Measurements from ENCODE around the gene SLC25A34.

The SLC25A34 gene

DNA sequence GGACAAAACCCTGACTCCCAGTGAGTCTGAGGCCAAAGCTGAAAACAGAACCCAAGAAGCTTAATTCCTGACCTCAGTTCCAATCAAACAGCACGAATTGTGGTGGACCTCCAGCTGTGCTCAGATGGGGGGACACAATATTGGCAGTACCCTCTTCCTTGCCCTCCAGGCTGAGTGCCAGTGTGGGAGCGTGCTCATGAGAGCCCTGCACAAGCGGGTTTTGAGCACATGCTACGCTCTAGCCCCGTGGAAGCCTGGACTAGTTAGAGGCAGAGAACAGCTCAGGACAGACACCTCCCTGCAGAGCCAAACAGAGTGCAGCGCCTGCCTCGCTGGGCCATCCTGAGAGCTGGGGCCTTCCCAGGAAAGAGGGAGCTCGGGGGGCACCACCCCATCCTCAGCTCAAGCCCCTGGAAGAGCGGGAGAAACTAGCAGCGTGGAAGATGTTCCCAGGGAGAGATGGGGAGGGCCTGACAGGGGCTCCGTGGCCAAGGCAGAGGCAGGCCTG, 2.8 kb upstream of the SLC25A34 start:
- no peak for DNase-seq (ENCODE audit: low read depth)

- DNase-seq (ENCODE audit: low read depth) = no peak
These were observed 2.3 kb upstream of the SLC25A34 start for GRCh38 chr1:15733726-15734226.

DNA sequence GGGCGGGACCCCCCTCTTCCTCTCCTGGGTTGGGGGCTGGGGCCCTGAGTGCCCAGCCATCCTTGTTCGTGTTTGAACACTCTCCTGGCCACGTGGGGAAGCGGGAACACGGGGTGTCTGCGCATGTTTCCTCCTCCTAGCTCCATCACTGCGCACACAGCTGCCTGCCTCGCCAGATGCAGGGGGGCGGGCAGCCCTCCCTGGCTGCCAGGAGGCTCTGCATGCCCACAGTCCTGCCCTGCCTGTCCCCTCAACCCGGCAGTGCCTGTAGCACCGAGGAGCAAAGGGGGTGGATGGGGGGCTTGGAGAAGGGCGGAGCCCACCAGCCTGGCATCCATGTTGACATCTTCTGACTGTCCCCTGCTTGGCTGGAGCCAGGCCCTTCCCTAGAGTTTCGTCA, 1.8 kb upstream of the SLC25A34 start:
- DNase-seq (ENCODE audit: low read depth) = no peak

DNA sequence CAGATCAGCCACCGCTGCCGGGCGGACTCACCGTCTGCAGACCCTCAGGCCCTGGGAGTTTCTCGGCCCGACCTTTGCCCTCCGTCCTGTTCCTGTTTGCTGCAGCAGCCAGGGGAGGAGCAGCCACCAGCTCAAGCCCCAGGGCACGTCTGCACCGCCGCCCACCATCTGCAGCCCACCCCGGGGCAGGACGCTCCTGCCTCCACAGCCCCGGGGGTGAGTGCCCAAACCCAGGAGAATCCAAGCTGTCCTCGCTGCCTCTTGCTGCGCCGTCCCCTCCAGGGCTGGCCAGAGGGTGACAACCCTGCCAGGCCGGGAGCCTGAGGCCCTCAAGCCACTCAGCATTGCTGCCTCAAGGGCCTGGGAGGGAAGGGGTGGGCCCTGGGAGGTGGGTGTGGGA, 1.2 kb upstream of the SLC25A34 start:
- DNase-seq (ENCODE audit: low read depth) = no peak

GRCh38 chr1:15735304-15736037, 587 bp upstream of the SLC25A34 start:
- DNase-seq (ENCODE audit: low read depth) = no peak

DNA sequence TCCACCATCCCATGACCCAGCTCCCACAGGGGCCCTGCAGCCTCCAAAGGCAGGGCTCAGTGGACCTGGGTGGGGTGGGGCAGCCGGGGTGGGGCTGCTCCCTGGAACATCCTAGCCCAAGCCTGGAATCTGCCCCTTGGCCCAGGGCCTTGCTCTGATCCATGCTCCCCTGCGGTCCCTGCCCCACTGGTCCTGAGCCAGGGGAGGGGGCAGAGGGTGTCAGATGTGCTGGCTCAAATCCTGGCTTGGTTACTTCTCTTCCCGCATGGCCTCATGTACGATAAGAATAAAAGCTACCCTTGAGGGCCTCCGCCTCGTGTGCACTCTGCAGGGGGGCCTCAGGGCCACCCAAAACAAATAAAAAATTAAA, 819 bp downstream of the SLC25A34 start:
- no peak for DNase-seq (ENCODE audit: low read depth)

GRCh38 chr1:15737324-15738319, 1.6 kb downstream of the SLC25A34 start:
- no peak for DNase-seq (ENCODE audit: low read depth)

DNA sequence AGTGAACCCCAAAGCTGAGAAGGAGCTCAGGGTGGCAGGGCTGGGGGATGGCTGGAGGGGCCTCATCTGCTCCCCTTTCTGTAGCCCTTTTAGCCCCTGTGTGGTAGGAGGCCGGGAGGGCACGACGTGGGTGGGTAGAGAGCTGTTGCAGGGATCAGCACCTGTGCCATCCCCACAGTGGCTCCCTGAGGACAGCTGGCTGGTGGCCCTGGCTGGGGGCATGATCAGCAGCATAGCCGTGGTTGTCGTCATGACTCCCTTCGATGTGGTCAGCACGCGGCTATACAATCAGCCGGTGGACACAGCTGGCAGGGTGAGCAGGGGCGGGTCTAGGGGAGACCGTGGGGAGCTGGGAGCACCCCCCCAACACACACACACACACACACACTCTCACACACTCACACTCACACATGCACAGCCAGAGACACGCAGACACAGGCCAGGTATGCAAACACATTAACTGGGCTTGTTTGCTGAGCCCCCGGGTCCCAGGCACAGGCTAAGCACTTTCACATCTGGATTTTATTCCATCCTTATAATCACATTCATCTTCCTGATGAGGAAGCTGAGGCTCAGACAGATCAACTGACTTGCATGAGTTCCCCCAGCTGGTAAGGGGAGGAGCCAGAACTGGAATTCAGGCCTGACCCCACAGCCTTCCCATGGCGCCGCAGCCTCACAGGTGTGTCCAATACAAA, 2.5 kb downstream of the SLC25A34 start:
- no peak for DNase-seq (ENCODE audit: low read depth)

- no peak for DNase-seq (ENCODE audit: low read depth)
These were observed 3.2 kb downstream of the SLC25A34 start for GRCh38 chr1:15739259-15739658.

GRCh38 chr1:15739745-15740144, 3.7 kb downstream of the SLC25A34 start:
- no peak for DNase-seq (ENCODE audit: low read depth)

- peak; percentile 79 for DNase-seq (ENCODE audit: low read depth)
These were observed 5.1 kb downstream of the SLC25A34 start for GRCh38 chr1:15740924-15741850.

DNA sequence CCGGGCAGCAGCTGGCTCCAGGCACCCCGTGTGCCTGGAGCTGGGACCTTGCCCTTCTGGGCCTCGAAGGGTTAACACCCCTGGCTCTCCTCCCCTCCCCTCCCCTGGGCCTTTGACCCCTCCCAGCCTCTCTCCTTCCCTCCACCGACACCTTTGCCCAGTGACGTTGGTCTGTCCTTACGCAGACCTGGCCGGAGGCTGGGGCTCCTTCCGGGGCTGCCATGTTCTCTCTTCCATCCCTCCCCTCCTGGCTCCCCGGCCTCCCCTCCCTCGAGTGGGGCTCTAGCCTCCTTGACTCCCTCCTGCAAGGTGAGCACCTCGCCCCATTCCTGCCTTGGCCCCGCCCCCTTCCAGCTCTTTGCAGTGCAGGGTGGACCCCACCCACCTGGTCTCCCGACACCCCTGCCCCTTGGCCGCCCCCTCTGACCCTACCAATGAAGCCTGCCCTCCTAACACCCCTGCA, 6.3 kb downstream of the SLC25A34 start, which contains the start of gene TMEM82:
TMEM82 (plus strand) TSS at position 161 of the 463 bp plus-strand sequence; CDS start at position 222, 61 bp downstream.
- no peak for DNase-seq (ENCODE audit: low read depth)

DNA sequence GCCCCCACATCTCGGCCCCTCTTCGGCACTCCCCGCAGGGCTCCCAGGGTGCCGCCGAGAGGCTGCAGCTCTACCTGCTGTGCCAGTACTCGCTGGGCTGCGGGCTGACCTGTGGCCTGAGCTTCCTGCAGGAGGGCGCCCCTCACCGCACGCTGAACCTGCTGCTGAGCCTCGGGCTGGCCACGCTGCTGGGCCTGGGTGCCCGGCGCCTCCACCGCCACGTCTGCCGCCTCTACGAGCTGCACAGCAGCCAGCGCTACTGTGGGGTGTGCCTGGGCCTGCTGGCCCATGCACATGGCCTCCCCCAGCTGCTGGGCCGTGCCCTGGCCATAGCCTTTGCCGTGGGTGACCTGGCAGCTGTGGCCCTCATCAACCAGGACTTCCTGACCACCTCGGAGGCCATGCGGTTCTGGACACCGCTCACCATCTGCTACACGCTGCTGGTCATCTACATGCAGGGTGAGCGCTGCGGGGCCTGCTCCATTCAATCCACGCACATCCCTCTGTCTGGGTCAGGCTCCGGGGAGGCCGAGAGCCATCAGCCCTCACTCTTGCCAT, 8.1 kb downstream of the SLC25A34 start:
- no peak for DNase-seq (ENCODE audit: low read depth)

DNA sequence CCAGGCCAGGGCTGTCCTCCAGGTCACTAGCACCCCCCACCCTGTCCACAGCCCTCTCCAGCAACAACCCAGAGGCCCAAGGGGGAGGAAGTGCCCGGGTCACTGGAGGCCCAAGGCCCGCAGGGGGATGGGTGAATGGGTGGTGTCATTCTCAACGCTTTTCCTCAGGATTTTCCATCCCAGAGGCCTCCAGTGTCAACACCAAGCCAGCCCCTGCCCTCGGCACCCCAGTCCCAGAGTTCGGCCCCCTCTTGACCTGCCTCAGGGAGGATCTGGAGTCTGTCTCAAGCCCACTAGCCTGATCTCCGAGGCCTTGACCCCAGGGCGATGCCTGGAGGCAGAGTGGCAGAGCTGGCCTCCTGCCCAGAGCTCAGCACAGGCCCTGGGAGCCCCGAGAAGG, 11.3 kb downstream of the SLC25A34 start:
- no peak for DNase-seq (ENCODE audit: low read depth)

GRCh38 chr1:15748264-15748663, 12.2 kb downstream of the SLC25A34 start:
- no peak for DNase-seq (ENCODE audit: low read depth)

GRCh38 chr1:15748690-15749398, 12.8 kb downstream of the SLC25A34 start:
- no peak for DNase-seq (ENCODE audit: low read depth)

DNA sequence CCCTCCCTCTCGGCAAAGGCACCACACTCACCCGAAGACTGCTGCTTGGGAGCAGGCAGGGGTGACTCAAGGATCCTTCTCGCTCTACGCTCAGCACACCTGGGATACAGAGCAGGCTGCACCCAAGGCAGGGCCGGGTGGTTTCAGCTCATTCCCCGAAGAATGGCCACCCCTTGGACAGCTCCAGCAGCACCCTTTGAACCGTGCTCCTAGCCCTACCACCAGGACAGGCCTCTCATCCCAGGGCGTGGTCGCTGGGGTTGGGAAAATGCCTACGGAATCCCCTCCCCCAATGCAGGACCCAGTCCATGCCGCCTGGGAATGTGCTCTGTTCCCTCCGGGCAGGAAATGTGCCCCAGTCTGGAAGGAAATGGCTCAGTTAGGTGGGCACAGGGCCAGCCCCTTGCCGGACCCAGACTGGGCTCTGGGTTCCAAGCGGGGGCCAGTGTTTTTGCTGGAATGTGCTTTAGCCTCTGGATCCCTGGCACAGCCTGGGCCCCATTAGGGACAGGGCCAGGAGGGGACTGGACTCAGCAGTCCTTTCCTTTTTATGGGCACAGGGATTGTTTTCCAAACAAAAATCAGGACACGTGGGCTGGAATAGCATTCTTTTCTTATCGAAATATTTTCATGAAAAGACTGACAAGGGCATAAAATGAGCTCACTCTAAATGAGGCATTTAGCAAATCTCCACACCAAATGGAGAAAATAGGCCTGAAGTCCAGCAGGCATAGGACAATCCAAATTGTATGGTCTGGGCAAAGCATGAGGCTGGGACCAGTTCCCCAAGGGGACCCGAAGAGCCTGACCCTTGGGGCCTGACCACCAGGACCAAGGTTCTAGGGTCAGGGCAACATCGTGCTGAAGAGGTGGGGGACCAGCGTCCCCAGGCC, 13.6 kb downstream of the SLC25A34 start:
- peak; percentile 55 for DNase-seq (ENCODE audit: low read depth)

DNA sequence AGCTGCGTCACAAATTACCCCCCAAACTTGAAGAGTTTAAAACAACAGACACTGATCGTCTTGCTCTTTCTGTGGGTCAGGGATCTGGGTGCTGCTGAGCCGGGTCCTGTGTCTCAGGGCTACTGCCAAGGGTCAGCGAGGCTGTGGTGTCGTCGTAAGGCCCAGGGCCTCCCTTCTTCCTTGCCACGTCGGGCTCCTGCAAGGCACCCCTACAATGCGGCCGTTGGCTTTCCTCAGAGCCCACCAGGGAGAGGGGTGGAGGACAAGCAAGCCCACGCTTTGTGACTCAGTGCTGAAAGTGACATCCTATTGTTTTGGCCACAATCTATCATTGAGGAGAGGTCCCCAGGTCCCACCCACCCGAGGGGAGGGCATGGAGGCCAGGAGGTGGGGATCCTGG, 14.9 kb downstream of the SLC25A34 start:
- no peak for DNase-seq (ENCODE audit: low read depth)

DNA sequence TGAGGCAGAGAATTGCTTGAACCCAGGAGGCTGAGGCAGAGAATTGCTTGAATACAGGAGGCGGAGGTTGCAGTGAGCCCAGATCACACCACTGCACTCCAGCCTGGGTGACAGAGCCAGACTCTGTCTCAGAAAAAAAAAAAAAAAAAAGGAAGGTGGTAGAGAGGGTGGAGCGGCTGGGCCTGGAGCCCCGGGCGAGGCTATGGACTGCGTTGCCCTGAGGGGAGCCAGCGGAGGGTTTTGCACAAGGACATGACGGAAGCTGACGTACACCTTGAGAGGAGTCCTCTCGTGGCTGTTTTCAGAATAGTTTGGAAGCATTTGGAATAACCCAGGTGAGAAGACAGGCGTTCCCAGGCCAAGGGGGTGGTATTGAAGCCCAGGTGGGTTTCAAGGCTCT, 15.7 kb downstream of the SLC25A34 start:
- no peak for DNase-seq (ENCODE audit: low read depth)

Measured in ELR (cell line).